DMS153 treated with DMSO at 0.1 percent for 48 hours (cell line): ENCODE measurements around the gene ZNF467.

Experiments used
- DNase-seq: peaks from one replicate; lab custom pipeline; 2025; ENCODE audit not compliant: unreplicated experiment; lab: John Stamatoyannopoulos, UW

ZNF467 gene

GRCh38 chr7:149751043-149751775 is 22.2 kb downstream of the ZNF467 start:
- no peak for DNase-seq

DNA sequence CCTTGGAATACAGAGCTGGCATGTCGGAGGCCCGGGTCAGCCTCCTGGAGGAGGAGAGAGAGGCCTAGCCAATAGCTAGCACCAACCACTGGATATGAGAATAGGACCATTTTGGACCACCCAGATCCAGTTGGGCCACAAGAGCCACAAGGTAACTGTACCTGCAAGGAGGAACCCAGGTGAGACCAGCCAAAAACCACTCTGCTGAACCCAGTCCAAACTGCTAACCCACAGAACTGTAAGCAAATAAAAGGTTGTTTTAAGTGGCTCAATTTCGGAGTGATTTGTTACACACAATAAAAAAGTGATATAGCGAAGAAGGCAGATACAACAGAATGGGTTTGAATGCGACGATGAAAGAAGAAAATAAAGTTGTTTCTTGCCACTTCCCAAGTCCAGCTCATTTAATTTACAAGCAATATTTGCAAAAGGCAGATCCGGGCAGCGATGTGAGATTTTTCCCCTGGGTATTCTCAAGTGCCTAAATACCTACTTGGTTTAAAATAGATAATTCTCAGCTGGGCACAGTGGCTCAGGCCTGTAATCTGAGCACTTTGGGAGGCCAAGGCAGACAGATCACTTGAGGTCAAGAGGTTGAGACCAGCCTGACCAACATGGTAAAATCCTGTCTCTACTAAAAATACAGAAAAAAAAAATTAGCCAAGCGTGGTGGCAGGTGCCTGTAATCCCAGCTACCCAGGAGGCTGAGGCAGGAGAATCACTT is 23.1 kb downstream of the ZNF467 start:
- no peak for DNase-seq

DNA sequence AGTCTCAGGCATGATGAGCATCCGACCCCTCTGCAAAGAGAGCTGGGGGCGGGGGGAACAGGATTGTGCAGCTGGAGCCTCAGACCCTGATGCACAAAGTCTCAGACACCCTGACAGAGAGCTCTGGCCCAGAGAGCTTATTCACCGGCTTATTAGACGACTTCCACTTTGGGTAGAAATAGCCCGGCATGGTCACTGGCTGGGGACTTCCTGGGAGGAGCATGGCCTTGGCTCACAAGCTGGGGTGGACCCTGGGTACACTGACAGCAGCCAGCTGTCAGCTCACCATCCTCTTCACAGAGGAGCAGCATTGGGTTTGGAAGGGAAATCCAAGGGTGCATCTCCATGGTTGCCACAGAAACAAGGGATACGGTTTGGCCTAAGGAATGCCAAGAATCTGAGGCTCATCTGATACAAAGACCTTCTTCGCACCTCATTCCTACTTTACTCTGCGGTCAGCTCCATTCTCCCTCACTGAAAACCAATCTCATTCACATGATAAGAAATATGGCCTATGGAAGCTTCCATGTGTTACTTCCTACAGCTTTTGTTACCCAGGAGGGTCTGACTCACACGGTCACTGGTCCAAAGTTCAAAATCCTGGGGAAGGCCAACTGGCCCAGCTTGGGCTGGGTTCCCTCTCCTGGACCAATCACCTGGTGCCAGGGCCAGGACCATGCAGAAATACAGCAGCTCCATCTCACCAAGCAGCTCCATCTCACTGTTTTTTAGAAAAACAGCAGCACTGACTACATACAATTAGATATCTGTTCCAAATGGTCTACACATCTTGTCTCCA is 25.1 kb downstream of the ZNF467 start:
- no peak for DNase-seq

- no peak for DNase-seq
These were observed 29.7 kb downstream of the ZNF467 start for GRCh38 chr7:149743476-149744255.

GRCh38 chr7:149742075-149742701 is 31.2 kb downstream of the ZNF467 start:
- peak; percentile 27 for DNase-seq

- no peak for DNase-seq
These were observed 31.8 kb downstream of the ZNF467 start for GRCh38 chr7:149741629-149742028.

DNA sequence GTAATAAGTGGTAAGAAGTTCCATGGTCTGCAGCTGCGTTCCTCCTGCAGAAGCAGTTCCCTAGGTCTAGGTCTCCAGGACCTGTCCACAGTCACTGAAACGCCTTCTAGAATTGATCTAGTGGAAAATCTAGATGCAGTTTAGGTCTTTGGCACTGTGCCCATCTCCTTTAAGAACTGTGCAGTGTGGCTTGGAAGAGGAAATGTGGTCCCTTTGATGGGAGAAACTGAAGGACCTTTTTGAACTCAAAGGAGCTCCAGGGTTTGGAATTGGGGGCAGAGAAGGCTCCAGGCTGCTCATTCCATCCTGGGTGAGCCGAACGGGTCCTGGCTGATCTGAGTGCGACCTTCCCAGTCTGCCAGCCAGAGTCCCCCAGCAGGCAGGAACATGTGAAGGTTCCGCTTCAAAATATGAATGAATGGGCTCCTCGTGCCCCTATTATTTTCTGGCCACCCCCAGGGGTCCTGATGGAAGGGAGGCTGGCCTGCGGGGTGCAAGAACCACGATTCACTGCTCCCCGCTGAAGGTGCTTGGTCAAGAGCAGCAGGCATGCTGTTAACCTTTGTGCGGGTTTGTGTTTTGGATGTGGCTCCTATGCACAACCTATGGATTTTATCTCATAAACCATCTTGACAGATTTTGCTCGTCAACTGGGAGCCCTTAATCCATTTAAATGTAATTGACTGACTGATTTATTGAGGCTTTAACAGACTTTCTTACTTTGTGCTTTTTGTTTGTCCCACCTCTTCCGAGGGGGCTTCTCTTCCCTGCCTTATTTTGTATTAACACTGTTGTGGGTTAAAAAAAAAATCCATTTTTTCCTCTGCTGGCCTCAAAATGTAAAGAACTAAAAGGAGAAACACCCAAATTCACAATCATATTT is 36.7 kb downstream of the ZNF467 start:
- DNase-seq, result no peak

- no peak for DNase-seq
These were observed 37.5 kb downstream of the ZNF467 start for GRCh38 chr7:149735779-149736477.

DNA sequence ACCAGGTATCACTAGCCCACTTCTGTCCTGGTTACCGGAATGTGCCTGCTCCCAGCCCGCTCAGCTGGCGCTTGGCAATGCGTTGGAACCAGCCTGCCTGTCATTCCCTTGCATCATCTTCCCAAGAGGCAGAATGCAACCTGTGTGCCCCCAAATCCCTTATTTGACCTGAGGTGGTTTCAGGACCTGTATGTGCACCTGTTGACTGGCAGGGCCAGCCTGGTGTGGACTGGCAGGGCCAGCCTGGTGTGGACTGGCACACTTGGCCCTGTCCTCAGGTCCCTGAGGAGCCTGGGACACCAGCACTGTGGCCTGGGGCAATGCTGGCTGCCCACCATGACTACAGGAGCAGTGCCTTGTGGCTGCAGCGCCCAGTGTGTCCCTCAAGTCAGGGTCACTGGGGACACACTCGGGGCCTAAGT is 38.2 kb downstream of the ZNF467 start:
- DNase-seq, result no peak

GRCh38 chr7:149734791-149735075 is 38.7 kb downstream of the ZNF467 start:
- DNase-seq, result no peak

DNA sequence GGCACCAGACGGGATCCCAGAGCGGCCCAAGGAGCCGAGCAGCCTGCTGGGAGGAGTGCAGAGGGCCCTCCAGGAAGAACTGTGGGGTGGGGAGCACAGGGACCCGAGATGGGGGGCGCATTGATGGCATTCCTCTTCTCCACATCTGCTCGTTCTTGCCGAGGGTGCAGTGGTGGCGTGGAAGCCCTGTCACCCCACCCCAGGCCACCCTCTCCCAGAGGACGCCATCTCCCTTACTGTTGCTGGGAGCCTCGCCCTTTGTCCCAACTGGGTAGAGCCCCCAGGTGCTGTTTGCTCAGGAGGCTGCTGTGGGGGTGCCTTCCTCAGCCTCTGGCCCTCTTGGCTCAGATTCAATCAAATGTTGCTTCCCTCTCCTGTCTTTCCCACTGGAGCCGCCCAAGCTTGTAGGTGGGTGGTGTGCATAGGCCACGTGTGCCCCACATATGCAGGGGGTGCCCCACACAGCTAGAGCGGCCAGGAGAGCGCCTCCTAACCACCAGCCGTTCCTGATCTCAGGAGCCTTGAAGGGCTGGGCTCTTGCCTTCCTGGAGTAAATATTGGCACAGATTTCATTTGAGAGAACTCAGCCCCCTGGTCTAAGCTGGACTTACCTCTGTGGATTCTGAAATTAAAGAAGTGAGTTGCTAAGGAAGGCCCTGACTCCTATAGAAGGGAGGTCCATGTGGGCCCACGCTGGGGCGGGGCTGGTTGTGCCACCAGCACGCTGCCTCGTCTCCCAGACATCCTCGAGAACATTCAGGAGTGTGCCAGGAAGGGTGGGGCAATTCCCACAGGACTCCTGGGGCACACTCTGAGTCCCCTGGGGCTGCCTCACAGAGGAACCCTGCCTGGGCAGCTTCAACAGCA is 39.2 kb downstream of the ZNF467 start:
- peak; percentile 18 for DNase-seq

GRCh38 chr7:149733131-149733923 is 40.1 kb downstream of the ZNF467 start:
- no peak for DNase-seq

- no peak for DNase-seq
These were observed 40.8 kb downstream of the ZNF467 start for GRCh38 chr7:149732611-149733010.

GRCh38 chr7:149732111-149732561 is 41.3 kb downstream of the ZNF467 start:
- no peak for DNase-seq

DNA sequence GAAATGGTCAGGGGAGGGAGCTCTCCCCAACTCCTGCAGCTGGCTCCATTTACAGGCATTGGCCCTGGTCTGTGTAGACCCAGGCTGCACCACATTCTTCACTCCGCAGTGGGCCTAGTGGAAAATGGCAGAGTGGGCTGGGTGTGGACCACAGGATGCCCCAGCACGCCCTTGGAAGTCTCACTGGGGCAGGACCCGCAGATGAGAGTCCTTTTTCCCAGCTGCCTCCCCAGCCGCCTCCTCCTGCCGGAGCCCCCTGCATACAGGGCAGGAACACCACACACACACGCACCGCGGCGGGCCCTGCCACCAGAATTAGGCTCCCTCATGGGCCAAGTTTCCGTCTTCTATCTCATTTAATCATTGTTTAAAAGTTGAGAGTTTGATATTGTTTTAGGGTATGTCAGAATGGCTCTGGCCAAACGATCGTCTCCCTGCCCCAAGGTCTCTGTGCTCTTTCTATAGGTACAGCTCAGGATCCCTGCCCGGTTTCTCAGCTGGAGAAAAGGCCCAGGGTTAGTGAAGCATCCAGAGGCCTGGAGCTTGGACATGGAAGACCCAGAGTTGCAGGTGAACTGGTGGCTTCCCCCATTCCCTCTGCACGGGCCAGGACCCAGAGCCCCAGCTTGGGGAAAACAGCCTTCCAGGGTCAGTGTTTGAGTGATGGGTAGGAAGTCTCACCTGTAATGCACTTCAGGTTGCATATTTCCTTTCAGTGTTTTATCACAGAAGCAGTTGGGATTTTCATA is 42.0 kb downstream of the ZNF467 start:
- no peak for DNase-seq

- DNase-seq, result no peak
These were observed 43.2 kb downstream of the ZNF467 start for GRCh38 chr7:149729983-149730801.
